Fibroblast of peridontal ligament (primary cell): ENCODE measurements around the gene IGFBP3.

ENCODE experiments used
- DNase-seq: peaks from one replicate; pipeline ENCODE4 v3.0.0-alpha.2; 2010; ENCODE audit errors: extremely low read depth

IGFBP3 gene

DNA sequence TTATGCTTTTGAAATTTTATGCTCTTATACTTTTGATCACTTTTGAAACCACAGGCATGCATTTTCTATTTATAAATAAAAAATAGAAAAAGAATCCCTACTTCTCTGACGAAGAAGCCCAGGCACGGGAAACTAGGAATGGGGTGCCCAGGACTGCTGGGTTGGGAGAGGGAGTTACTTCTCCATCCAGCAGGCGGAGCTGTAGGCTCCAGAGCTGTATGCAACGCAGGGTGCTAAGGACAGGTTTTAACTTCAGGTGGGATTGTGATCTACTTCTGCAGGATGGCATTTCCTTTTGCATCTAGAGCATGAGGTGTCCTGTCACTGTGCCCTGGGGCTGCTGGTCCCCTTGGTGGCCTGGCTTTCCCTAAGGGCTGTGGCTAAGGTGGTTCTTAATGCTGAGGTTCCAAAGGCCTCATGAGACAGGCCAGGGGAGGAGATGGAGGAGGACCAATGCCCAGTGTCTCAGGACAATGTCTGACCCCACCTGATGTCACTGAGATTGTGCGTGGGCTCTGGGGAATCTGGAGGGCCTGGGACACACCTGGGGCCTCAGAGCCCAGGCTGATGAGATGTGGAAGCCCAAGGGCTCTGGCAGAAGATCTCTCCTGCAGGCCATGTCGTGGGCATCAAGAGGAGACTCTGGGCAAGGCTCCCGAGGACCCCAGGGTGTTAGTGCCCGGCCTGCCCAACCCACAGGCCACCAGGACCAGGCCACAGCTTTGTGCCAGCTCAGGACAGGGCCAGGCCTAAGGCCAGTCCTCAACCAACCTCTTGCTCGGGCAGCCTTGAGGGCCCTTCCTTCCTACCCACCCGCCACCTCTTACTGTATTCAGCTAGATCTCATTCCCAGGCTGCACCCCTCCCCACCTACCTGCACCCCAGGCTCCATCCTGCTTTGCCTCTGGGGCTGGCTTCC, 48.7 kb downstream of the IGFBP3 start:
- DNase-seq: no peak

DNA sequence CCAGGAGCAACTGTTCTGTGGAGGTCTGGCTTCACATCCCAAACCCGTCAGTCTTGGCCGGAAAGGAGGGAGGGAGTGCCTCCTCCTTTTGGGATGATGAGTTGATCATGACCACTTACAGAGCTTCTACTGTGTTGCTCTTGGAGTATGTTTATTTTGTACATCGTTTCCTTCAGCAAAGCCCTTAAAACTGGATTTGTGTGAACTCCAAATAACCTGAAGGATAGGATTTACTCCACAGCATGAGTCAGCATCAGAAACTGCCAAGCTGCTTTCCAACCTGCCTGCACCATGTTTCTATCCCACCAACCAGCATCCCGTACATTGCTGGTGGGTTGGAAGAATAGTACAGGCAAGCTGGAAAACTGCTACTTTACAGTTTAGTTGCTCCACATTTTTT, 51.6 kb downstream of the IGFBP3 start:
- DNase-seq: peak; percentile 61

DNA sequence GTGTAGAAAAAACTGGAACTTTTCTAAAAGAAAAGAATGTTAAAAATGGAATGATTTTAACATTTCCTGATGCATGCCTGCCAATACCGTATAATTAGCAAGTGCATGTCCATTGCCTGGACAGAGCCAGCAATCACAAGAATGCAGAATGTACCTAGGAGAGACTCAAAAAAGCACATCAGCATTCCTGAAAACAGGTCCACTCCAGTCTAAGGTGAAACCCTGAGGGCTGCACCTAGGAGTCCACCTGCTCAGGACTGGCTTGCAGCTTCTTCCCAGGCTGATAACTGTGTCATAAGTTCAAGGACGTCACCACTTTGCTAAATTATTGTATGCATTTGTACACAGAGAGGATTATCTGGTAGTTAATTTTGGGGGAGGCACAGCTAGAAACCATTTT, 53.6 kb downstream of the IGFBP3 start:
- no peak for DNase-seq

DNA sequence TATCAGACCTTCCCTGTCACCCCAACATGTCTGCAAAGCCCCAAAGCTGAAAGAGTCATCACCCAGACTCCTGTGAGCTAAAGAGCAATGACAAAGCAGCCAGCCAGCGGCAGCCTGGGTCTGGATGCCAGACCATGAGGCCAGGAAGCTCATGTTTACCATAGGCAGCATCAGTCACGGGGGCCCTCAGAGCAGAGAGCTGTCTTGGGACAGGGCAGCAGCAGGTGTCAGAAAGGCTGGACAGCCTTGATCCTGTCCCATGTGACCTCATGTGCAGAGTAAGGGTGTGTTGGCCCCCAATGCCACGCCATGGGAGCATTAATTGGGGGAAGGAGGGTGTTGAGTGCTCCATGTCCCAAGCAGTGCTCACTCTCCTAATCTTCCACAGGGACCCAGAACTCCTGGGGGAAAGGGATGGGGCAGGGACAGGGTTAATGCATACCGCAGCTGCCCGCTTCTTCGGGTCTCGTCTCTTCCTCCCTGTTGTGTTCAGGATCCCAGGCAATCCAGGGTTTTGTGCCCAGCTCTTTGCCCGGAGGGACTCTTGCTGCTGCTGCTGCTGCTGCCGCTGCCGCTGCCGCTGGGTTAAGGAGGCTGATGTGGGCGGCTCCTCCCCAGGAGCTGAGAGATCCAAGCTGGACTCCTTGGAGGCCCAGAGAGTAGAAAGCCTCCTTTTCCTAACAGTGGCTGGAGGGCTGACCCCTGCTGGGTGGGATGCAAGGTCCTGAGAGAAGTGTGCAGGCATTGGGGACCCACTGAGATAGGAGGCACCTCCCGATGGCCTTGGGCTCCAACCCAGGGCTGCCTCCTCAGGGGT, 55.3 kb downstream of the IGFBP3 start:
- no peak for DNase-seq

DNA sequence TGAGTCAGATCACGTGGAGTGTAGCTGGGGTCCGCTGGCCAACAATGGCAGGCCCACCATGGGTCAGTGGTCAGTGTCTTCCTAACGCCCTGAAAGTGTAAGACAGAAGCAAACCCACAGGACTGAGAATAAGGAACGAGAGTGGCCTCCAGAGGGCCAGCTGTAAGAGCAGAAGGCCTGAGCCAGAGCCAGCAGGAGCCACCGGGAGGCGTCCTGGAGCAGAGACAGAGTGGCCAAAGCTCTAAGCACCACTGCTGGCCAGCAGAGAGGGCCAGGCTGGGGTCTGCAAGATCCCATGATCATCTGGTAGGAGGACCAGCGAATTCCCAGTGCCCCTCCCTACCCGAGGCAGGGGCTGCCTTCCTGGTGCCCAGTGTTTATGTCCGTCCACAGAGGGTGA, 57.4 kb downstream of the IGFBP3 start:
- no peak for DNase-seq
